ENCODE data around the gene PAM.

PAM gene

GRCh38 chr5:102815540-102816332 is 60.6 kb downstream of the PAM start:
- DNase-seq = no peak

- DNase-seq = no peak
These were observed 63.2 kb downstream of the PAM start for GRCh38 chr5:102818345-102818744.

- DNase-seq = no peak
These were observed 63.8 kb downstream of the PAM start for GRCh38 chr5:102818934-102819333.

GRCh38 chr5:102819634-102820033 is 64.5 kb downstream of the PAM start:
- DNase-seq = no peak

GRCh38 chr5:102823441-102823874 is 68.4 kb downstream of the PAM start:
- no peak for DNase-seq

GRCh38 chr5:102826629-102827028 is 71.5 kb downstream of the PAM start:
- no peak for DNase-seq

GRCh38 chr5:102830241-102830640 is 75.1 kb downstream of the PAM start:
- no peak for DNase-seq

- DNase-seq = no peak
These were observed 77.3 kb downstream of the PAM start for GRCh38 chr5:102832445-102832844.

- DNase-seq = no peak
These were observed 78.0 kb downstream of the PAM start for GRCh38 chr5:102833146-102833545.

- DNase-seq = no peak
These were observed 79.4 kb downstream of the PAM start for GRCh38 chr5:102834438-102834964.

- DNase-seq = no peak
These were observed 80.6 kb downstream of the PAM start for GRCh38 chr5:102835717-102836116.

- no peak for DNase-seq
These were observed 85.9 kb downstream of the PAM start for GRCh38 chr5:102841021-102841420.

- DNase-seq = no peak
These were observed 88.9 kb downstream of the PAM start for GRCh38 chr5:102843997-102844396.

GRCh38 chr5:102845041-102845440 is 89.9 kb downstream of the PAM start:
- DNase-seq = no peak

- no peak for DNase-seq
These were observed 95.4 kb downstream of the PAM start for GRCh38 chr5:102850503-102850902.

- no peak for DNase-seq
These were observed 98.6 kb downstream of the PAM start for GRCh38 chr5:102853680-102854079.

GRCh38 chr5:102855681-102856388 is 100.7 kb downstream of the PAM start:
- DNase-seq = no peak

- no peak for DNase-seq
These were observed 101.3 kb downstream of the PAM start for GRCh38 chr5:102856389-102856777.

GRCh38 chr5:102857076-102857818 is 102.1 kb downstream of the PAM start:
- no peak for DNase-seq

- no peak for DNase-seq
These were observed 103.1 kb downstream of the PAM start for GRCh38 chr5:102858221-102858620.

GRCh38 chr5:102858808-102859207 is 103.7 kb downstream of the PAM start:
- DNase-seq = no peak

GRCh38 chr5:102860035-102860434 is 104.9 kb downstream of the PAM start:
- no peak for DNase-seq

GRCh38 chr5:102863058-102863457 is 108.0 kb downstream of the PAM start:
- DNase-seq = no peak

Measured in NCI-H146 (cell line).